Natural killer cell treated with Interleukin-12 subunit alpha and Interleukin-12 subunit beta and Interleukin-15 and Interleukin-18, amount 100 ng/mL, for 72 hours (primary cell): ENCODE data around the gene CSF1. TPM values are rescaled to one million over a fixed set of nuclear protein-coding genes. Genes with fewer than 3 reads are reported as not detected.
"Not testable (repeated sequence)": the region's sequence is repeated elsewhere in the genome, so short reads cannot be mapped to it uniquely, and the experiment has no call there.

ENCODE experiments used
- ATAC-seq, 2 donors: fragments of 150-1000 bp; cut with Tn5 transposase in 1 of 2; sonication (Bioruptor Pico), chemical (Tn5 transposase) in 1 of 2; 2 replicates each; pipeline ENCODE4 v1.10.0; 2021
- DNase-seq: peaks from one replicate; pipeline ENCODE4 v3.0.0; 2022; ENCODE audit warnings: low spot score
- H3K27ac Mint-ChIP-seq, 2 donors: 1 replicate in 1 of 2; 2 replicates in 1 of 2; pipeline ENCODE4 v1.8.0; 2022; ENCODE audit warnings: mixed read lengths in 2 of 2, mild to moderate bottlenecking in 1 of 2, moderate library complexity in 1 of 2
- H3K27me3 Mint-ChIP-seq, 2 donors: 1 replicate in 1 of 2; 2 replicates in 1 of 2; pipeline ENCODE4 v1.8.0; 2022; ENCODE audit warnings: mixed read lengths in 2 of 2
- H3K36me3 Mint-ChIP-seq: one replicate; pipeline ENCODE4 v1.8.0; 2022; ENCODE audit warnings: mixed read lengths
- H3K4me1 Mint-ChIP-seq, 2 donors: 1 replicate in 1 of 2; 2 replicates in 1 of 2; pipeline ENCODE4 v1.8.0; 2022; ENCODE audit warnings: low read depth in 2 of 2, mixed read lengths in 2 of 2, mild to moderate bottlenecking in 1 of 2
- H3K4me3 Mint-ChIP-seq: one replicate; pipeline ENCODE4 v1.8.0; 2022; ENCODE audit warnings: mixed read lengths
- H3K9me3 Mint-ChIP-seq: 2 replicates; pipeline ENCODE4 v1.8.0; 2022; ENCODE audit warnings: mixed read lengths
- total RNA-seq, 2 donors: library from RNA; stranded (reverse); gene quantifications; one replicate each; pipeline ENCODE4 v1.2.3, GENCODE V29; 2022

CSF1 gene
- total RNA-seq, 2 donors from 2014 or later = 5.6 to 24.1 TPM

GRCh38 chr1:109912873-109913272 lies 2.2 kb downstream of the CSF1 start:
- peaks cover 33 to 43% of the 10 kb centered on the region in 2 donors for H3K27me3 Mint-ChIP-seq
- peak overlapping the region; percentile 66 for H3K4me3 Mint-ChIP-seq
- no peak for ATAC-seq

GRCh38 chr1:109913360-109913879 lies 2.8 kb downstream of the CSF1 start:
- Mint-ChIP-seq H3K36me3 (peaks cover under 1% of the 10 kb centered on the region), H3K27me3 (peaks cover 33 to 44% of the 10 kb centered on the region in 2 donors), H3K4me1 (peaks cover 21 to 32% of the 10 kb centered on the region in 2 donors), H3K4me3 (peak overlapping the region; percentile 66), H3K9me3 (no peaks in the 10 kb centered on the region), H3K27ac (no peak overlapping the region)
- DNase-seq = no peak
- ATAC-seq = no peak

More at GRCh38 chr1:109912873-109913272, 2.2 kb downstream of the CSF1 start:
- H3K36me3 Mint-ChIP-seq = no peaks in the 10 kb centered on the region
- peaks cover 21 to 32% of the 10 kb centered on the region in 2 donors for H3K4me1 Mint-ChIP-seq
- no peak for DNase-seq
- H3K9me3 Mint-ChIP-seq = no peaks in the 10 kb centered on the region
- H3K27ac Mint-ChIP-seq = no peak overlapping the region

GRCh38 chr1:109914587-109915240 lies 4.1 kb downstream of the CSF1 start:
- peaks cover 6% of the 10 kb centered on the region for H3K36me3 Mint-ChIP-seq
- no peak overlapping the region for H3K4me3 Mint-ChIP-seq
- H3K9me3 Mint-ChIP-seq = no peaks in the 10 kb centered on the region
- H3K27me3 Mint-ChIP-seq = peaks cover 27 to 41% of the 10 kb centered on the region in 2 donors
- no peak overlapping the region for H3K27ac Mint-ChIP-seq
- DNase-seq = no peak
- ATAC-seq = no peak
- peaks cover 15 to 26% of the 10 kb centered on the region in 2 donors for H3K4me1 Mint-ChIP-seq

- Mint-ChIP-seq H3K27me3 (peaks cover 11 to 26% of the 10 kb centered on the region in 2 donors), H3K4me3 (no peak overlapping the region), H3K9me3 (no peaks in the 10 kb centered on the region), H3K27ac (no peak overlapping the region), H3K4me1 (peaks cover 0 to 13% of the 10 kb centered on the region in 2 donors), H3K36me3 (peaks cover 6% of the 10 kb centered on the region)
- ATAC-seq (no peak), DNase-seq (peak; percentile 5)
Measured at GRCh38 chr1:109917051-109917767, 6.6 kb downstream of the CSF1 start.

- Mint-ChIP-seq H3K27ac (no peak overlapping the region), H3K4me1 (peaks cover 0 to 8% of the 10 kb centered on the region in 2 donors), H3K27me3 (peaks cover 3 to 22% of the 10 kb centered on the region in 2 donors), H3K9me3 (no peaks in the 10 kb centered on the region), H3K36me3 (peaks cover 6% of the 10 kb centered on the region), H3K4me3 (no peak overlapping the region)
- no peak for ATAC-seq
- no peak for DNase-seq
Measured at GRCh38 chr1:109917768-109918606, 7.3 kb downstream of the CSF1 start.

GRCh38 chr1:109918671-109919070 lies 8.0 kb downstream of the CSF1 start:
- Mint-ChIP-seq H3K4me3 (no peak overlapping the region), H3K27ac (no peak overlapping the region), H3K27me3 (peaks cover 0 to 20% of the 10 kb centered on the region in 2 donors), H3K36me3 (peaks cover 6% of the 10 kb centered on the region), H3K4me1 (peaks cover 0 to 5% of the 10 kb centered on the region in 2 donors), H3K9me3 (no peaks in the 10 kb centered on the region)
- DNase-seq (peak; percentile 46), ATAC-seq (no peak)

GRCh38 chr1:109919303-109919702 lies 8.7 kb downstream of the CSF1 start:
- ATAC-seq (no peak), DNase-seq (no peak)
- Mint-ChIP-seq H3K27me3 (peaks cover 0 to 15% of the 10 kb centered on the region in 2 donors), H3K9me3 (no peaks in the 10 kb centered on the region), H3K36me3 (peaks cover 6% of the 10 kb centered on the region), H3K27ac (no peak overlapping the region), H3K4me3 (no peak overlapping the region), H3K4me1 (no peaks in the 10 kb centered on the region)

GRCh38 chr1:109920391-109920790 lies 9.7 kb downstream of the CSF1 start:
- H3K27ac Mint-ChIP-seq, ATAC-seq, DNase-seq, H3K4me3 Mint-ChIP-seq, H3K9me3 Mint-ChIP-seq, H3K36me3 Mint-ChIP-seq, H3K4me1 Mint-ChIP-seq: not testable (repeated sequence)
- peaks cover 0 to 15% of the 10 kb centered on the region in 2 donors for H3K27me3 Mint-ChIP-seq

- Mint-ChIP-seq H3K27me3 (peaks cover 0 to 15% of the 10 kb centered on the region in 2 donors), H3K4me1 (no peaks in the 10 kb centered on the region), H3K9me3 (no peaks in the 10 kb centered on the region), H3K27ac (no peak overlapping the region), H3K4me3 (no peak overlapping the region), H3K36me3 (peaks cover 10% of the 10 kb centered on the region)
- DNase-seq = no peak
- no peak for ATAC-seq
Measured at GRCh38 chr1:109922326-109922725, 11.7 kb downstream of the CSF1 start.

GRCh38 chr1:109923131-109923945 lies 12.7 kb downstream of the CSF1 start:
- no peak for DNase-seq
- Mint-ChIP-seq H3K4me1 (no peaks in the 10 kb centered on the region), H3K4me3 (no peak overlapping the region), H3K9me3 (no peaks in the 10 kb centered on the region), H3K27me3 (peaks cover 0 to 10% of the 10 kb centered on the region in 2 donors), H3K27ac (no peak overlapping the region), H3K36me3 (peaks cover 10% of the 10 kb centered on the region)
- ATAC-seq = peak in 1 of 2 donors; percentile 50

- ATAC-seq (no peak), DNase-seq (no peak)
- H3K27ac Mint-ChIP-seq = no peak overlapping the region
- H3K9me3 Mint-ChIP-seq = no peaks in the 10 kb centered on the region
- peaks cover 5% of the 10 kb centered on the region for H3K36me3 Mint-ChIP-seq
- peaks cover 0 to 5% of the 10 kb centered on the region in 2 donors for H3K27me3 Mint-ChIP-seq
- H3K4me1 Mint-ChIP-seq = no peaks in the 10 kb centered on the region
- no peak overlapping the region for H3K4me3 Mint-ChIP-seq
Measured at GRCh38 chr1:109923946-109924275, 13.3 kb downstream of the CSF1 start.

GRCh38 chr1:109924316-109924715 lies 13.7 kb downstream of the CSF1 start:
- Mint-ChIP-seq H3K36me3 (peaks cover 5% of the 10 kb centered on the region), H3K9me3 (no peaks in the 10 kb centered on the region), H3K27me3 (peaks cover 0 to 4% of the 10 kb centered on the region in 2 donors), H3K4me3 (no peak overlapping the region), H3K4me1 (no peaks in the 10 kb centered on the region), H3K27ac (no peak overlapping the region)
- ATAC-seq = no peak
- no peak for DNase-seq
